Measurements from ENCODE around the gene DUSP16.
"Not testable (repeated sequence)": the region's sequence is repeated elsewhere in the genome, so short reads cannot be mapped to it uniquely, and the experiment has no call there.

Gene DUSP16

GRCh38 chr12:12562585-12563261, at the start of gene DUSP16:
TSS of gene DUSP16 (minus strand) at chr12:12562863. CDS start at chr12:12521098, 41,765 bp downstream.
- peak; percentile 50 for DNase-seq

- no peak for DNase-seq
These were observed 49.7 kb upstream of the DUSP16 start for GRCh38 chr12:12612358-12612757.

GRCh38 chr12:12611512-12612306, 49.0 kb upstream of the DUSP16 start, which contains the start of gene CREBL2:
TSS of gene CREBL2 (plus strand) at chr12:12611876. CDS start at chr12:12612173, 297 bp downstream.
- peak; percentile 70 for DNase-seq

GRCh38 chr12:12610711-12611110, 48.0 kb upstream of the DUSP16 start:
- DNase-seq: no peak

GRCh38 chr12:12609692-12610091, 47.0 kb upstream of the DUSP16 start:
- DNase-seq: no peak

GRCh38 chr12:12608557-12608957, 45.9 kb upstream of the DUSP16 start:
- DNase-seq: no peak

GRCh38 chr12:12606781-12607589, 44.3 kb upstream of the DUSP16 start:
- DNase-seq: no peak

GRCh38 chr12:12604740-12605139, 42.1 kb upstream of the DUSP16 start:
- no peak for DNase-seq

GRCh38 chr12:12600659-12601058, 38.0 kb upstream of the DUSP16 start:
- DNase-seq: no peak

- DNase-seq: no peak
These were observed 37.3 kb upstream of the DUSP16 start for GRCh38 chr12:12599750-12600643.

- DNase-seq: no peak
These were observed 36.2 kb upstream of the DUSP16 start for GRCh38 chr12:12598864-12599263.

GRCh38 chr12:12596598-12596997, 33.9 kb upstream of the DUSP16 start:
- not testable (repeated sequence) for DNase-seq

GRCh38 chr12:12595929-12596328, 33.3 kb upstream of the DUSP16 start:
- DNase-seq: not testable (repeated sequence)

GRCh38 chr12:12592930-12593329, 30.3 kb upstream of the DUSP16 start:
- no peak for DNase-seq

- no peak for DNase-seq
These were observed 28.3 kb upstream of the DUSP16 start for GRCh38 chr12:12590961-12591360.

GRCh38 chr12:12588436-12588835, 25.8 kb upstream of the DUSP16 start:
- not testable (repeated sequence) for DNase-seq

- no peak for DNase-seq
These were observed 25.2 kb upstream of the DUSP16 start for GRCh38 chr12:12587878-12588277.

GRCh38 chr12:12586879-12587675, 24.4 kb upstream of the DUSP16 start:
- DNase-seq: no peak

- DNase-seq: no peak
These were observed 22.6 kb upstream of the DUSP16 start for GRCh38 chr12:12585115-12585863.

GRCh38 chr12:12583510-12584178, 21.0 kb upstream of the DUSP16 start:
- DNase-seq: no peak
